ENCODE data around the gene ANKRD10. TPM values are rescaled to one million over a fixed set of nuclear protein-coding genes. Genes with fewer than 3 reads are reported as not detected.
"Not testable (repeated sequence)": the region's sequence is repeated elsewhere in the genome, so short reads cannot be mapped to it uniquely, and the experiment has no call there.

ANKRD10 gene
- total and polyA plus RNA-seq, 2 donors (not counting 3 experiments of a cell fraction or from before 2014, with no cell fraction given), result 44.5 to 94.1 TPM

GRCh38 chr13:110957181-110957884 lies 42.5 kb upstream of the ANKRD10 start:
- POLR2A ChIA-PET, result no interaction called here
- no peak overlapping the region for H3K4me3 ChIP-seq (replicated peaks in 1 of 3; ENCODE audit: insufficient read depth in 1 of 3, low read depth in 1 of 3, low read length in 3 of 3)
- FAIRE-seq (no peak), DNase-seq (ENCODE audit: low read depth, low spot score) (no peak)
- peaks cover 8% of the 10 kb centered on the region for H3K4me1 ChIP-seq (ENCODE audit: control insufficient read depth, extremely low read depth, insufficient read depth, low read length)
- no peaks in the 10 kb centered on the region for H3K79me2 ChIP-seq (ENCODE audit: control insufficient read depth, insufficient read depth, low read length)
- TF ChIP-seq EZH2 (IDR thresholded peaks at IDR 0.05; ENCODE audit: borderline replicate concordance, low read depth, low read length, severe bottlenecking) (no peak), GATA2 (IDR thresholded peaks at IDR 0.05; ENCODE audit: insufficient read depth, insufficient read length, low read depth, low read length) (no peak), POLR2A (IDR thresholded peaks at IDR 0.05; ENCODE audit: low read depth, low read length) (no peak), MYC (IDR thresholded peaks at IDR 0.05; ENCODE audit: low read depth, low read length) (no peak), JUN (IDR thresholded peaks at IDR 0.05; ENCODE audit: borderline replicate concordance, insufficient read depth, insufficient read length, low read depth) (no peak), FOS (IDR thresholded peaks at IDR 0.05; ENCODE audit: borderline replicate concordance, insufficient read depth, low read length) (no peak), CTCF (IDR thresholded peaks at IDR 0.05; ENCODE audit: extremely low read depth in 1 of 2, insufficient read depth in 1 of 2, low read depth in 1 of 2, low read length in 2 of 2) (no peak), POLR2AphosphoS5 (IDR thresholded peaks at IDR 0.05; ENCODE audit: insufficient read depth, low read depth, low read length) (no peak)
- TF ChIP-seq, protein P1, sequence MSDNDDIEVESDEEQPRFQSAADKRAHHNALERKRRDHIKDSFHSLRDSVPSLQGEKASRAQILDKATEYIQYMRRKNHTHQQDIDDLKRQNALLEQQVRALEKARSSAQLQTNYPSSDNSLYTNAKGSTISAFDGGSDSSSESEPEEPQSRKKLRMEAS (IDR thresholded peaks at IDR 0.05; ENCODE audit: insufficient read depth, insufficient read length), result no peak
- H3K9me1 ChIP-seq (replicated peaks; ENCODE audit: control insufficient read depth, extremely low read depth, insufficient read depth, low read length), result no peaks in the 10 kb centered on the region
- intact Hi-C loops (cut with micrococcal nuclease), result loop anchor here (5.0 kb wide), 1 partner anchor 40 kb away; the partner anchor contains the start of gene ANKRD10
- no peak overlapping the region for H3K4me2 ChIP-seq (ENCODE audit: insufficient read depth, low read length)
- H4K20me1 ChIP-seq (replicated peaks; ENCODE audit: control insufficient read depth, extremely low read depth, insufficient read depth, low read length), result no peaks in the 10 kb centered on the region
- H3K9me3 ChIP-seq (replicated peaks; ENCODE audit: control insufficient read depth, insufficient read depth, low read length), result no peaks in the 10 kb centered on the region
- CTCF ChIA-PET, result no interaction called here
- H3K27ac ChIP-seq (ENCODE audit: insufficient read depth, low read depth, low read length), result no peak overlapping the region
- no peaks in the 10 kb centered on the region for H3K27me3 ChIP-seq (ENCODE audit: control insufficient read depth in 2 of 2, insufficient read depth in 2 of 2, low read length in 2 of 2)
- BruUV-seq (replicated peaks), result no TSS peak
- no peak overlapping the region for H3K9ac ChIP-seq (replicated peaks; ENCODE audit: extremely low read depth, insufficient read depth, low read length)
- H2AFZ ChIP-seq (ENCODE audit: low read depth, low read length), result no peak overlapping the region
- dilution Hi-C loops (cut with MboI; ENCODE audit: extremely low pct_ligation_motif_present, low sequenced_read_pairs), result no loop called here
- no peaks in the 10 kb centered on the region for H3K36me3 ChIP-seq (ENCODE audit: control insufficient read depth in 2 of 2, extremely low read depth in 1 of 2, insufficient read depth in 2 of 2, low read length in 2 of 2)

GRCh38 chr13:110956216-110956615 lies 41.3 kb upstream of the ANKRD10 start:
- H3K9ac ChIP-seq (replicated peaks; ENCODE audit: extremely low read depth, insufficient read depth, low read length); H3K79me2 ChIP-seq (ENCODE audit: control insufficient read depth, insufficient read depth, low read length); CTCF ChIA-PET; H3K27me3 ChIP-seq (ENCODE audit: control insufficient read depth in 2 of 2, insufficient read depth in 2 of 2, low read length in 2 of 2); H3K9me1 ChIP-seq (replicated peaks; ENCODE audit: control insufficient read depth, extremely low read depth, insufficient read depth, low read length); H4K20me1 ChIP-seq (replicated peaks; ENCODE audit: control insufficient read depth, extremely low read depth, insufficient read depth, low read length); dilution Hi-C loops (cut with MboI; ENCODE audit: extremely low pct_ligation_motif_present, low sequenced_read_pairs); H3K9me3 ChIP-seq (replicated peaks; ENCODE audit: control insufficient read depth, insufficient read depth, low read length); H3K4me1 ChIP-seq (ENCODE audit: control insufficient read depth, extremely low read depth, insufficient read depth, low read length); H3K4me3 ChIP-seq (replicated peaks in 1 of 3; ENCODE audit: insufficient read depth in 1 of 3, low read depth in 1 of 3, low read length in 3 of 3); FAIRE-seq; H3K4me2 ChIP-seq (ENCODE audit: insufficient read depth, low read length); BruUV-seq (replicated peaks); H3K36me3 ChIP-seq (ENCODE audit: control insufficient read depth in 2 of 2, extremely low read depth in 1 of 2, insufficient read depth in 2 of 2, low read length in 2 of 2); H3K27ac ChIP-seq (ENCODE audit: insufficient read depth, low read depth, low read length); POLR2A ChIA-PET; H2AFZ ChIP-seq (ENCODE audit: low read depth, low read length); DNase-seq (ENCODE audit: low read depth, low spot score): not testable (repeated sequence)
- intact Hi-C loops (cut with micrococcal nuclease), result loop anchor here (5.0 kb wide), 1 partner anchor 39 kb away; the partner anchor contains the start of gene ANKRD10

Data from endothelial cell of umbilical vein (primary cell).